Astrocyte (in vitro differentiated cells and primary cell): Measurements from ENCODE around the gene BCL2.

ENCODE experiments used
- EZH2 ChIP-seq: IDR thresholded peaks from 2 replicates; pipeline ENCODE4 v1.6.1; 2012; ENCODE audit warnings: mild to moderate bottlenecking, low read length, inconsistent platforms; ENCODE audit not compliant: insufficient read depth
- TF ChIP-seq, protein P1 (sequence below): IDR thresholded peaks from 2 replicates; pipeline ENCODE4 v1.5.1; 2011; ENCODE audit warnings: low read depth, mild to moderate bottlenecking, inconsistent platforms, low read length, moderate library complexity; ENCODE audit not compliant: insufficient read depth

DNA sequence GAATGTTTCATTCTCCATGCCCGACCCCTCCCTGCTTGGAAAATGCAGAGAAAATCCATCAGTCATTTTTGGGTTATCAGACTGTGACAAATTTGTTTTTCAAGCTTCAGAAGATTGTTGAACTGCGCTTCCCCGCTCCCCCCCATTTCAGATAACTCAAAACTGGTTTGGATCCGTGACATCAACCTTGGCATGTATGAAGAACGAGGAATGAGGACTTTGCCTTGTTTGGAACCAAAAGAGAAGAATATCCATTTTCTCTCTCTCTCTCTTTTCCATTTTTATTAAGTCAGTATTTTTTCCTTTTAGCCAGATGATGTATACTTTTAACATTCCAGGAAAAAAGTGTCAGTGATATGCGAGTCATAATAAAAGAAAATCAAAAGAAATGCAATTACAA is 171.6 kb downstream of the BCL2 start:
- TF ChIP-seq, protein P1, sequence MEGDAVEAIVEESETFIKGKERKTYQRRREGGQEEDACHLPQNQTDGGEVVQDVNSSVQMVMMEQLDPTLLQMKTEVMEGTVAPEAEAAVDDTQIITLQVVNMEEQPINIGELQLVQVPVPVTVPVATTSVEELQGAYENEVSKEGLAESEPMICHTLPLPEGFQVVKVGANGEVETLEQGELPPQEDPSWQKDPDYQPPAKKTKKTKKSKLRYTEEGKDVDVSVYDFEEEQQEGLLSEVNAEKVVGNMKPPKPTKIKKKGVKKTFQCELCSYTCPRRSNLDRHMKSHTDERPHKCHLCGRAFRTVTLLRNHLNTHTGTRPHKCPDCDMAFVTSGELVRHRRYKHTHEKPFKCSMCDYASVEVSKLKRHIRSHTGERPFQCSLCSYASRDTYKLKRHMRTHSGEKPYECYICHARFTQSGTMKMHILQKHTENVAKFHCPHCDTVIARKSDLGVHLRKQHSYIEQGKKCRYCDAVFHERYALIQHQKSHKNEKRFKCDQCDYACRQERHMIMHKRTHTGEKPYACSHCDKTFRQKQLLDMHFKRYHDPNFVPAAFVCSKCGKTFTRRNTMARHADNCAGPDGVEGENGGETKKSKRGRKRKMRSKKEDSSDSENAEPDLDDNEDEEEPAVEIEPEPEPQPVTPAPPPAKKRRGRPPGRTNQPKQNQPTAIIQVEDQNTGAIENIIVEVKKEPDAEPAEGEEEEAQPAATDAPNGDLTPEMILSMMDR, result no peak
- TF ChIP-seq EZH2, result no peak
